ENCODE results near the gene P2RY2. TPM values are rescaled to one million over a fixed set of nuclear protein-coding genes. Genes with fewer than 3 reads are reported as not detected.

Gene P2RY2
- total RNA-seq, 1 donor from 2014 or later, result 0.96 TPM

DNA sequence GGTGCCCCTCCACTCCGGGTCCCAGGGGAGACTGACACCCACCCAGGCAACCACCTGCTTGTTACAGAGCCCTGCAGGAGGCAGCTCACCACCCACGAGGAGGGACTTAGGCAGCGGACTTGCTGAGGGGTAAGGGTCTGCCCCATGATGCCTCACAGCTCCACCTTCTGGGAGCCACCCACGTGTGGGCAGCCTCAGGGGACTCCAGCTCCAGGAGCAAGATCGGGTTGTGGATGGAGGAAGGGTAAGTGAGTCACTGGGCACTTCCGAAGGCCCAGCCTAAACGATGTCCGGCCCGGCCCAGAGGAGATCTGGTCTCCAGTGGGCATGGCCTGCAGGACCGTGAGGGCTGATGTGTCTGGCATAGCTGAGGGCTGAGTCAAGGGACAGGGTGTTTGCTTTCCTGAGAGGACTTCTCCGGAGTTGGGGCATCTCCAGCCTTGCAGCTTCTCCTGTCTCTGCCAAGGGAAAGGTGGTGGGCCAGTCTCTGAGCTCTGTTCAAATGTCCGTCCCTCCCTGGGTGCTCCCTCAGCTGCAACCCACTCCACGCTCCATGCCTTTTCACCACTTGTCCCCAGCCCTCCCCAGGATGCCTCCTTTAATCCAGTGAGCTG lies 32.3 kb upstream of the P2RY2 start:
- H3K27me3 Mint-ChIP-seq, result peaks cover 25% of the 10 kb centered on the region
- H3K36me3 Mint-ChIP-seq (ENCODE audit: insufficient read depth), result no peaks in the 10 kb centered on the region
- TF ChIP-seq CTCF (IDR thresholded peaks at IDR 0.05; ENCODE audit: unreplicated experiment), result no peak
- peaks cover 5% of the 10 kb centered on the region for H3K9me3 Mint-ChIP-seq (ENCODE audit: low read depth)
- H3K4me1 Mint-ChIP-seq (ENCODE audit: low read depth), result peaks cover 5% of the 10 kb centered on the region
- no peak overlapping the region for H3K27ac Mint-ChIP-seq
- DNase-seq (ENCODE audit: low spot score, unreplicated experiment), result no peak
- H3K4me3 Mint-ChIP-seq (ENCODE audit: low read depth), result no peak overlapping the region

DNA sequence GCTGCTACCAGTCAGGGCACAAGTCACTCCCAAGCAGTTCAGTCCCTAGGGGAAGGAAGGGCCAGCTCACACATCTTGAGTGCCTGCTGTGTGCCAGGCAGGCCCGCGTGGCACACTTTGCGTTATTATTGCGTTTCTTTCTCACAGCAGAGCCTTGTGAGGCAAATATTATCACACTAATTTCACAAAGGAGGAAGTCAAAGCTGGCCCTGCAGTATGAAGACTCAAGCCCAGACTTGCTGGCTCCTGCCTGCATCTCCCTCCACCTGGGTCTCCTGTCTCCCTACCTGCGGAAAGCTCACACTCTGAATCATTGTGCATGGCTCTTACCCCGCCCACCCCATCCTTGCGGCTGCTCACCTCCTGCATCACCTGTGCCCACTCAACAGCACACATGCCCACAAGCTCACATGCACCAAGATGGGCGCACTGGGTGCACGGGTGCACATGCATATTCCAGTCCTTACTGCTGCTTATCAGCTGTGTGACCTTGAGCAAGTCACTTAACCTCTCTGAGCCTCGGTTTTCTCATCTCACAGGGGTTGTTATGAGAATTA lies 31.7 kb upstream of the P2RY2 start:
- Mint-ChIP-seq H3K9me3 (ENCODE audit: low read depth) (peaks cover 5% of the 10 kb centered on the region), H3K4me3 (ENCODE audit: low read depth) (no peak overlapping the region), H3K36me3 (ENCODE audit: insufficient read depth) (no peaks in the 10 kb centered on the region), H3K4me1 (ENCODE audit: low read depth) (peaks cover 5% of the 10 kb centered on the region), H3K27ac (no peak overlapping the region), H3K27me3 (peaks cover 29% of the 10 kb centered on the region)
- TF ChIP-seq CTCF (IDR thresholded peaks at IDR 0.05; ENCODE audit: unreplicated experiment), result no peak
- no peak for DNase-seq (ENCODE audit: low spot score, unreplicated experiment)

- Mint-ChIP-seq H3K27ac (no peak overlapping the region), H3K9me3 (ENCODE audit: low read depth) (peaks cover 2% of the 10 kb centered on the region), H3K27me3 (peaks cover 31% of the 10 kb centered on the region), H3K4me3 (ENCODE audit: low read depth) (no peak overlapping the region), H3K4me1 (ENCODE audit: low read depth) (peaks cover 5% of the 10 kb centered on the region), H3K36me3 (ENCODE audit: insufficient read depth) (no peaks in the 10 kb centered on the region)
- no peak for DNase-seq (ENCODE audit: low spot score, unreplicated experiment)
- TF ChIP-seq CTCF (IDR thresholded peaks at IDR 0.05; ENCODE audit: unreplicated experiment), result no peak
Observed at GRCh38 chr11:73186886-73187285, 31.2 kb upstream of the P2RY2 start.

GRCh38 chr11:73187854-73188253 lies 30.2 kb upstream of the P2RY2 start:
- Mint-ChIP-seq H3K36me3 (ENCODE audit: insufficient read depth) (no peaks in the 10 kb centered on the region), H3K9me3 (ENCODE audit: low read depth) (no peaks in the 10 kb centered on the region), H3K4me3 (ENCODE audit: low read depth) (no peak overlapping the region), H3K4me1 (ENCODE audit: low read depth) (peaks cover 5% of the 10 kb centered on the region), H3K27me3 (peaks cover 33% of the 10 kb centered on the region), H3K27ac (no peak overlapping the region)
- no peak for DNase-seq (ENCODE audit: low spot score, unreplicated experiment)
- no peak for TF ChIP-seq CTCF (IDR thresholded peaks at IDR 0.05; ENCODE audit: unreplicated experiment)

DNA sequence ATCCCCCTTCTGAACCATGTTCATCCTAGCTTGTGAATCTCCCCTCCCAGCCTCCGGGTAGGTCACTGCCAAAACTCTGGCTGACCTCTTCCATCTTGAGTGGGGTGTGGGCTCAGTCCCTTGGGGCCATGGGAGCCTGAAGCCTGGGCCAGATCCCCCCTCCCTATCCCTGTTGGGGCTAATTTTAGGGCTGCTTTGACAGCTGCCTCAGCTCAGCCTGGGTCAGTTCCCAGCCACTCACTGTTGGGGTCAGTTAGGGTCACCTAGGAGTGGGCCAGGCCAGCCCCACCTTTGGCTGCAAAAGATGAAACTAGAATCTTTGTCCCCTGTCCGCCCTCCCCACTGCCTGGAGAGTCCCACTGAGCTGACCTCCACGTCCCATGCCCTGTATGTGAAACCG lies 29.8 kb upstream of the P2RY2 start:
- no peak overlapping the region for H3K27ac Mint-ChIP-seq
- H3K9me3 Mint-ChIP-seq (ENCODE audit: low read depth), result no peaks in the 10 kb centered on the region
- DNase-seq (ENCODE audit: low spot score, unreplicated experiment), result no peak
- TF ChIP-seq CTCF (IDR thresholded peaks at IDR 0.05; ENCODE audit: unreplicated experiment), result no peak
- no peak overlapping the region for H3K4me3 Mint-ChIP-seq (ENCODE audit: low read depth)
- H3K4me1 Mint-ChIP-seq (ENCODE audit: low read depth), result peaks cover 5% of the 10 kb centered on the region
- H3K36me3 Mint-ChIP-seq (ENCODE audit: insufficient read depth), result no peaks in the 10 kb centered on the region
- peaks cover 33% of the 10 kb centered on the region for H3K27me3 Mint-ChIP-seq

Data from progenitor cell of endocrine pancreas (in vitro differentiated cells).